IPS DF 6.9 (cell line): ENCODE measurements around the gene VPS72.
A peak's percentile ranks its signal among the peaks of the same experiment; 100 is the strongest.

ENCODE experiments used
- DNase-seq: peaks from one replicate; pipeline ENCODE4 v3.0.0-alpha.2; 2013; ENCODE audit warnings: low read depth, low spot score
- H3K27ac ChIP-seq: one replicate; pipeline ENCODE4 v1.5.1; 2013; ENCODE audit warnings: low read length, control low read depth
- H3K27me3 ChIP-seq: 2 replicates; pipeline ENCODE4 v1.6.1; 2013; ENCODE audit warnings: mild to moderate bottlenecking, low read length; ENCODE audit not compliant: control insufficient read depth, insufficient read depth
- H3K36me3 ChIP-seq: 2 replicates; pipeline ENCODE4 v1.6.1; 2013; ENCODE audit warnings: low read length; ENCODE audit not compliant: control insufficient read depth, insufficient read depth
- H3K4me1 ChIP-seq: 2 replicates; pipeline ENCODE4 v1.6.1; 2013; ENCODE audit warnings: low read length; ENCODE audit not compliant: control insufficient read depth, insufficient read depth
- H3K4me3 ChIP-seq: 2 replicates; pipeline ENCODE4 v1.5.1; 2013; ENCODE audit warnings: mild to moderate bottlenecking, low read length
- H3K9me3 ChIP-seq: 2 replicates; pipeline ENCODE4 v1.6.1; 2013; ENCODE audit warnings: low read length, inconsistent platforms; ENCODE audit not compliant: control insufficient read depth, insufficient read depth
- WGBS: extraction: QIAGEN DNeasy Blood & Tissue Kit; methylation state at CpG from one replicate; pipeline ENCODE4 v1.1.7; 2013; ENCODE audit warnings: mixed read lengths, missing lambda C conversion rate; ENCODE audit not compliant: insufficient read length, insufficient coverage; 5-methylcytosine and 5-hydroxymethylcytosine counted together

The VPS72 gene

GRCh38 chr1:151133018-151133806 lies 56.8 kb downstream of the VPS72 start:
- no peak overlapping the region for H3K27ac ChIP-seq
- no peak for DNase-seq
- H3K9me3 ChIP-seq: no peaks in the 10 kb centered on the region
- peaks cover 5% of the 10 kb centered on the region for H3K36me3 ChIP-seq
- H3K4me1 ChIP-seq: peaks cover 5% of the 10 kb centered on the region
- WGBS: no CpG with 5 or more reads among the region's 65 CpGs
- peak overlapping the region; percentile 51 for H3K4me3 ChIP-seq
- no peaks in the 10 kb centered on the region for H3K27me3 ChIP-seq

GRCh38 chr1:151132335-151133017 lies 57.5 kb downstream of the VPS72 start:
- no CpG with 5 or more reads among the region's 74 CpGs for WGBS
- Histone ChIP-seq H3K36me3 (peaks cover 5% of the 10 kb centered on the region), H3K27ac (no peak overlapping the region), H3K27me3 (no peaks in the 10 kb centered on the region), H3K4me3 (peak overlapping the region; percentile 51), H3K9me3 (no peaks in the 10 kb centered on the region), H3K4me1 (peaks cover 5% of the 10 kb centered on the region)
- no peak for DNase-seq

GRCh38 chr1:151131701-151132334 lies 58.2 kb downstream of the VPS72 start:
- peak overlapping the region; percentile 51; the same call in 1 of the 2 replicates for H3K4me3 ChIP-seq

DNA sequence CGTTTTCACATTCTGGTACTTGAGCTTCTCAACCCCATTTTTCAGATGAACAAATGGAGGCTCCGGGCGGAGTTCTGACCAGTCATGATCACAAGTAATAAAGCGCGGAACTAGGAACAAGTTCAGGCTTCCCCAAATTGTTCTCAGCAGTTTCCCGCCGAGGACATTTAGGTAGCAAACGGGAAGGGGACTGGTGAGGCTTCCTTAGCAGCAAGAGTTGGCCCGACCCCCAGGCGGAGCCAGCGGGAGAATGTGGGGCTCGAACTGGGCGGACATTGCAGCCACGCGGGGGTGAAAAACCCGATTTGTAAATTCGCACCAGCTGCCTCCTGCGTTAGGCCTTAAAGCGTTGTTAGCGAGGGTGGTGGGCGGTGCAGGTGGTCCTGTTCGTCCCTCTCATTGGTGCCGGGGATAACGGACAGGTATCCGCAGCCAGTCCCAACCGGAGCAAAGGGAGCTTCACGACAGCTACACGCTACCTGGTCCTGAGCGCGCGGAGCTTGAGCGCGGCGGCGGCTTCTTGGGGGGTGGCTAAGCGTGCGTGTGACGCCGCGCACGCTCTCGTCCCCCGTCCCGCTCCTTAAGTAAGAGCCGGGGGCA lies 58.9 kb downstream of the VPS72 start:
- no peaks in the 10 kb centered on the region for H3K9me3 ChIP-seq
- H3K4me1 ChIP-seq: peaks cover 5% of the 10 kb centered on the region
- H3K4me3 ChIP-seq: peak overlapping the region; percentile 51; the same call in 1 of the 2 replicates
- DNase-seq: peak; percentile 91
- H3K27me3 ChIP-seq: no peaks in the 10 kb centered on the region
- WGBS: no CpG with 5 or more reads among the region's 45 CpGs
- no peak overlapping the region for H3K27ac ChIP-seq
- peaks cover 5% of the 10 kb centered on the region for H3K36me3 ChIP-seq

More at GRCh38 chr1:151131701-151132334, 58.2 kb downstream of the VPS72 start:
- Histone ChIP-seq H3K4me1 (peaks cover 5% of the 10 kb centered on the region), H3K27ac (no peak overlapping the region), H3K27me3 (no peaks in the 10 kb centered on the region), H3K9me3 (no peaks in the 10 kb centered on the region), H3K36me3 (peaks cover 5% of the 10 kb centered on the region)
- no peak for DNase-seq
- no CpG with 5 or more reads among the region's 39 CpGs for WGBS

DNA sequence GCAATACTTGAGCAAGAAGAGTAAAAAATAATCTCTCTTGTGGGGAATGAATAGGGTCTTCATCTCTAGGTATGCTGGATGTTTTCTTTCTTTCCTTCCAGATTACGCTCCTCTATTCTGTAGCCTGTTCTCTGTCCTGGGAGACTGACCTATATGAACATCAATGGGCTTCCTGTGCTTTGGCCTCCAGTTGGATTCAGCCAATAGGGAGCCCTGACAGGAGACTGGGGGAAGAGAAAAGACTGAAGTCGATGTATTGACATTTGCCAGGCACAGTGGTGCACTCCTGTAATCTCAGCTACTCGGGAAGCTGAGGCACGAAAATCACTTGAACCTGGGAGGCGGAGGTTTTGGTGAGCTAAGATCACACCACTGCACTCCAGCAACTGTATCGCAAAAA lies 61.2 kb downstream of the VPS72 start:
- Histone ChIP-seq H3K4me3 (no peak overlapping the region), H3K27me3 (no peaks in the 10 kb centered on the region), H3K36me3 (no peaks in the 10 kb centered on the region; the same call in 1 of the 2 replicates), H3K9me3 (no peaks in the 10 kb centered on the region), H3K27ac (no peak overlapping the region), H3K4me1 (peaks cover 7% of the 10 kb centered on the region)
- no peak for DNase-seq
- no CpG with 5 or more reads among the region's 6 CpGs for WGBS
